Measurements from ENCODE around the gene INHA. TPM values are rescaled to one million over a fixed set of nuclear protein-coding genes. Genes with fewer than 3 reads are reported as not detected.

The INHA gene
- total and polyA plus RNA-seq, 4 donors = 0.51 to 3.6 (median 0.55) TPM; not detected in 1

GRCh38 chr2:219593154-219593553 lies 21.0 kb downstream of the INHA start:
- no peaks in the 10 kb centered on the region for H3K9me3 ChIP-seq (ENCODE audit: control insufficient read depth, low read length)
- DNase-seq (no peak), ATAC-seq (ENCODE audit: low FRiP score) (no peak)
- no peak overlapping the region for H3K4me3 ChIP-seq (ENCODE audit: low read length in 2 of 2)
- H3K4me1 ChIP-seq (ENCODE audit: control insufficient read depth in 1 of 2, insufficient read depth in 2 of 2, low read length in 2 of 2) = peaks cover 0 to 3% of the 10 kb centered on the region in 2 donors
- no peaks in the 10 kb centered on the region for H3K27me3 ChIP-seq (ENCODE audit: control insufficient read depth in 1 of 2, insufficient read depth in 2 of 2, low read length in 1 of 2)
- intact Hi-C loops (cut with DNase I) = no loop called here
- H3K36me3 ChIP-seq (ENCODE audit: control insufficient read depth in 1 of 2, insufficient read depth in 2 of 2, low read length in 1 of 2) = no peaks in the 10 kb centered on the region
- H3K27ac ChIP-seq (ENCODE audit: low read depth in 1 of 2, low read length in 2 of 2) = no peak overlapping the region
- WGBS, 2 donors = 86 to 87% methylated on average over 2 of the region's 2 CpGs

- DNase-seq (no peak), ATAC-seq (ENCODE audit: low FRiP score) (no peak)
- Histone ChIP-seq H3K4me1 (ENCODE audit: control insufficient read depth in 1 of 2, insufficient read depth in 2 of 2, low read length in 2 of 2) (peaks cover 0 to 3% of the 10 kb centered on the region in 2 donors), H3K36me3 (ENCODE audit: control insufficient read depth in 1 of 2, insufficient read depth in 2 of 2, low read length in 1 of 2) (no peaks in the 10 kb centered on the region), H3K9me3 (ENCODE audit: control insufficient read depth, low read length) (no peaks in the 10 kb centered on the region), H3K27ac (ENCODE audit: low read depth in 1 of 2, low read length in 2 of 2) (no peak overlapping the region), H3K4me3 (ENCODE audit: low read length in 2 of 2) (no peak overlapping the region), H3K27me3 (ENCODE audit: control insufficient read depth in 1 of 2, insufficient read depth in 2 of 2, low read length in 1 of 2) (no peaks in the 10 kb centered on the region)
- WGBS, 2 donors = 21 to 38% methylated on average over 3 of the region's 3 CpGs
- intact Hi-C loops (cut with DNase I) = loop anchor here (5.0 kb wide), 2 partner anchors 43 to 53 kb away; partner anchors contain the start of genes CHPF (in 1 of the 2) and TMEM198 (in 1 of the 2)
These were observed 23.1 kb downstream of the INHA start for GRCh38 chr2:219595256-219595655.

GRCh38 chr2:219596954-219597551 lies 24.9 kb downstream of the INHA start:
- Histone ChIP-seq H3K27me3 (ENCODE audit: control insufficient read depth in 1 of 2, insufficient read depth in 2 of 2, low read length in 1 of 2) (no peaks in the 10 kb centered on the region), H3K4me3 (ENCODE audit: low read length in 2 of 2) (peak overlapping the region; percentile 59 to 72), H3K27ac (ENCODE audit: low read depth in 1 of 2, low read length in 2 of 2) (peak overlapping the region; percentile 73 to 80), H3K4me1 (ENCODE audit: control insufficient read depth in 1 of 2, insufficient read depth in 2 of 2, low read length in 2 of 2) (peaks cover 0 to 3% of the 10 kb centered on the region in 2 donors), H3K9me3 (ENCODE audit: control insufficient read depth, low read length) (no peaks in the 10 kb centered on the region), H3K36me3 (ENCODE audit: control insufficient read depth in 1 of 2, insufficient read depth in 2 of 2, low read length in 1 of 2) (peaks cover 0 to under 1% of the 10 kb centered on the region in 2 donors)
- ATAC-seq (ENCODE audit: low FRiP score) = peak; percentile 33
- 3% methylated on average over 19 of the region's 19 CpGs for WGBS, 2 donors
- intact Hi-C loops (cut with DNase I) = loop anchor here (1.0 to 5.0 kb wide), 4 partner anchors 26 to 92 kb away; partner anchors contain the start of genes CHPF (in 1 of the 2), OBSL1 (in 1 of the 2) and TMEM198 (in 1 of the 2)
- no peak for DNase-seq

GRCh38 chr2:219597552-219598307 lies 25.6 kb downstream of the INHA start, which contains the start of gene STK11IP:
TSS of gene STK11IP (plus strand) at chr2:219597857. CDS start at chr2:219598120, 263 bp downstream.
- intact Hi-C loops (cut with DNase I) = loop anchor here (1.0 to 5.0 kb wide), 4 partner anchors 26 to 92 kb away; partner anchors contain the start of genes CHPF (in 1 of the 2), OBSL1 (in 1 of the 2) and TMEM198 (in 1 of the 2)
- Histone ChIP-seq H3K36me3 (ENCODE audit: control insufficient read depth in 1 of 2, insufficient read depth in 2 of 2, low read length in 1 of 2) (peaks cover 2 to 3% of the 10 kb centered on the region in 2 donors), H3K4me3 (ENCODE audit: low read length in 2 of 2) (peak within 1 kb of the TSS; percentile 59 to 72), H3K27me3 (ENCODE audit: control insufficient read depth in 1 of 2, insufficient read depth in 2 of 2, low read length in 1 of 2) (no peaks in the 10 kb centered on the region), H3K27ac (ENCODE audit: low read depth in 1 of 2, low read length in 2 of 2) (peak within 1 kb of the TSS; percentile 73 to 80), H3K9me3 (ENCODE audit: control insufficient read depth, low read length) (no peaks in the 10 kb centered on the region), H3K4me1 (ENCODE audit: control insufficient read depth in 1 of 2, insufficient read depth in 2 of 2, low read length in 2 of 2) (peaks cover 0 to 3% of the 10 kb centered on the region in 2 donors)
- ATAC-seq (ENCODE audit: low FRiP score) = peak; percentile 97
- WGBS, 2 donors = 0% methylated on average over 56 to 57 of the region's 57 CpGs
- DNase-seq = peak; percentile 98

GRCh38 chr2:219598308-219599078 lies 26.4 kb downstream of the INHA start:
- H3K4me1 ChIP-seq (ENCODE audit: control insufficient read depth in 1 of 2, insufficient read depth in 2 of 2, low read length in 2 of 2) = peaks cover 0 to 3% of the 10 kb centered on the region in 2 donors
- 19% methylated on average over 9 of the region's 9 CpGs for WGBS, 2 donors
- peak overlapping the region; percentile 15 to 28 for H3K4me3 ChIP-seq (ENCODE audit: low read length in 2 of 2)
- H3K9me3 ChIP-seq (ENCODE audit: control insufficient read depth, low read length) = no peaks in the 10 kb centered on the region
- peak overlapping the region; percentile 28 to 63 for H3K27ac ChIP-seq (ENCODE audit: low read depth in 1 of 2, low read length in 2 of 2)
- ATAC-seq (ENCODE audit: low FRiP score) (no peak), DNase-seq (no peak)
- intact Hi-C loops (cut with DNase I) = loop anchor here (5.0 kb wide), 2 partner anchors 46 to 56 kb away; partner anchors contain the start of genes CHPF (in 1 of the 2) and TMEM198 (in 1 of the 2)
- peaks cover 2 to 3% of the 10 kb centered on the region in 2 donors for H3K36me3 ChIP-seq (ENCODE audit: control insufficient read depth in 1 of 2, insufficient read depth in 2 of 2, low read length in 1 of 2)
- no peaks in the 10 kb centered on the region for H3K27me3 ChIP-seq (ENCODE audit: control insufficient read depth in 1 of 2, insufficient read depth in 2 of 2, low read length in 1 of 2)

- ATAC-seq (ENCODE audit: low FRiP score) (no peak), DNase-seq (no peak)
- Histone ChIP-seq H3K27me3 (ENCODE audit: control insufficient read depth in 1 of 2, insufficient read depth in 2 of 2, low read length in 1 of 2) (no peaks in the 10 kb centered on the region), H3K4me3 (ENCODE audit: low read length in 2 of 2) (no peak overlapping the region), H3K9me3 (ENCODE audit: control insufficient read depth, low read length) (no peaks in the 10 kb centered on the region), H3K27ac (ENCODE audit: low read depth in 1 of 2, low read length in 2 of 2) (no peak overlapping the region), H3K36me3 (ENCODE audit: control insufficient read depth in 1 of 2, insufficient read depth in 2 of 2, low read length in 1 of 2) (peaks cover 3 to 6% of the 10 kb centered on the region in 2 donors), H3K4me1 (ENCODE audit: control insufficient read depth in 1 of 2, insufficient read depth in 2 of 2, low read length in 2 of 2) (no peaks in the 10 kb centered on the region)
- intact Hi-C loops (cut with DNase I) = no loop called here
- whole genome bisulfite sequencing, 2 donors = 94% methylated on average over 5 of the region's 5 CpGs
These were observed 31.7 kb downstream of the INHA start for GRCh38 chr2:219603771-219604170.

GRCh38 chr2:219605607-219605954 lies 33.5 kb downstream of the INHA start:
- Histone ChIP-seq H3K27me3 (ENCODE audit: control insufficient read depth in 1 of 2, insufficient read depth in 2 of 2, low read length in 1 of 2) (no peaks in the 10 kb centered on the region), H3K36me3 (ENCODE audit: control insufficient read depth in 1 of 2, insufficient read depth in 2 of 2, low read length in 1 of 2) (peaks cover 3 to 6% of the 10 kb centered on the region in 2 donors), H3K9me3 (ENCODE audit: control insufficient read depth, low read length) (no peaks in the 10 kb centered on the region), H3K27ac (ENCODE audit: low read depth in 1 of 2, low read length in 2 of 2) (no peak overlapping the region), H3K4me3 (ENCODE audit: low read length in 2 of 2) (no peak overlapping the region), H3K4me1 (ENCODE audit: control insufficient read depth in 1 of 2, insufficient read depth in 2 of 2, low read length in 2 of 2) (no peaks in the 10 kb centered on the region)
- 89 to 93% methylated on average over 6 of the region's 6 CpGs for WGBS, 2 donors
- ATAC-seq (ENCODE audit: low FRiP score) (no peak), DNase-seq (no peak)
- intact Hi-C loops (cut with DNase I) = no loop called here

GRCh38 chr2:219607931-219608330 lies 35.8 kb downstream of the INHA start:
- no peak overlapping the region for H3K4me3 ChIP-seq (ENCODE audit: low read length in 2 of 2)
- intact Hi-C loops (cut with DNase I) = no loop called here
- no peaks in the 10 kb centered on the region for H3K4me1 ChIP-seq (ENCODE audit: control insufficient read depth in 1 of 2, insufficient read depth in 2 of 2, low read length in 2 of 2)
- WGBS, 2 donors = 93 to 95% methylated on average over 15 of the region's 15 CpGs
- H3K27me3 ChIP-seq (ENCODE audit: control insufficient read depth in 1 of 2, insufficient read depth in 2 of 2, low read length in 1 of 2) = no peaks in the 10 kb centered on the region
- no peaks in the 10 kb centered on the region for H3K9me3 ChIP-seq (ENCODE audit: control insufficient read depth, low read length)
- no peak overlapping the region for H3K27ac ChIP-seq (ENCODE audit: low read depth in 1 of 2, low read length in 2 of 2)
- peaks cover 0 to 4% of the 10 kb centered on the region in 2 donors for H3K36me3 ChIP-seq (ENCODE audit: control insufficient read depth in 1 of 2, insufficient read depth in 2 of 2, low read length in 1 of 2)
- ATAC-seq (ENCODE audit: low FRiP score) (no peak), DNase-seq (no peak)

Measured in aorta (tissue), 5 donors.